Measurements from ENCODE around the gene CTTN. TPM values are rescaled to one million over a fixed set of nuclear protein-coding genes. Genes with fewer than 3 reads are reported as not detected.

Gene CTTN
- total and polyA plus RNA-seq, 9 of the 15 experiments (the other 6 are each of a cell fraction or from before 2014, with no cell fraction given): 9.9 to 158 (median 99.7) TPM

DNA sequence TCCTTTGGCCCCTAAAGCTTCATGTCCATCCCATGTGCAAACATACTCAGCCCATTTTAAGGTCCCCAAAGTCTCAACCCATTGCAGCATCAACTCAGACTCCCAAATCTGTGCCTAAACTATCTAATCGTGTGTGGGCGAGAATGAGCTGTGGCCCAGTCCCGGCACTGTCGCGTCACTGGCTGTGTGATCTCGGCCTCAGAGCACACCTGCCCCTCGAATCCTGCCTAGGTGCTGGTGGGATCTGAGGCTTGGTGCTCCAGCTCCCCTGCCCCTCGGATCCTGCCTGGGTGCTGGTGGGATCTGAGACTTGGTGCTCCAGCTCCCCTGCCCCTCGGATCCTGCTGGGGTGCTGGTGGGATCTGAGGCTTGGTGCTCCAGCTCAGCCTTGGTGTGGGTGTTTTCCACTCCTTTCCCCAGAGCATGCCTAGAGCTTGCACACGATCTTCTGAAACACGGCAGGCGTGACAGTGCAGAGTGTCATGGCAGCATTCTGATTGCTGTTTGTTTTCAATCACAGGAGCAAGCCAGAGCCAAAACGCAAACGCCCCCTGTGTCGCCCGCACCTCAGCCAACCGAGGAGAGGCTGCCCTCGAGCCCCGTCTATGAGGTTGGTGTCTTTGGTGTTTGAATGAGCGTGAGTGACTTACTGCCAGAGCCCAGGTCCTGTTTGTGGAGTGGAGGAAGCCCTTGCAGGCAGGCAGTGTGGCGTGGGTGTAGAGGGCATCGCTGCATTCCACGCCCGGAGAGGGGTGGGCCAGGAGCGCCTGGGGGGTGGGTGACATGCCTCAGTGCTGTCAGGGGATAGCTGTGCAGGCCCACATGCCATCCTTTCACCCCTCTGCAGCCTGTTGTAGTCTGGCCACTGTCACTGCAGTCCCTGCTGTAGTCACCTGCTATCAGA lies 32.6 kb downstream of the CTTN start:
- Histone ChIP-seq H3K9ac (ENCODE audit: insufficient read depth in 1 of 2, low read depth in 2 of 2, low read length in 2 of 2) (no peak overlapping the region; a peak in 1 of 4 replicates), H3K4me3 (no peak overlapping the region), H3K27me3 (ENCODE audit: control insufficient read depth in 2 of 2, insufficient read depth in 2 of 2, low read length in 2 of 2) (no peaks in the 10 kb centered on the region), H3K9me1 (ENCODE audit: control insufficient read depth, insufficient read depth, low read length) (no peaks in the 10 kb centered on the region), H3K9me3 (replicated peaks; ENCODE audit: control insufficient read depth, insufficient read depth, low read depth, low read length) (no peaks in the 10 kb centered on the region), H3K4me2 (ENCODE audit: insufficient read depth, low read length) (no peak overlapping the region), H3K27ac (ENCODE audit: extremely low read depth, low read depth, low read length) (no peak overlapping the region), H4K20me1 (replicated peaks; ENCODE audit: control insufficient read depth, insufficient read depth, low read length) (no peaks in the 10 kb centered on the region), H2AFZ (ENCODE audit: low read depth, low read length) (no peak overlapping the region), H3K79me2 (ENCODE audit: control insufficient read depth, insufficient read depth, low read length) (no peaks in the 10 kb centered on the region), H3K4me1 (replicated peaks in 1 of 2; ENCODE audit: control insufficient read depth in 2 of 2, insufficient read depth in 2 of 2, low read length in 2 of 2) (peaks cover 0 to 10% of the 10 kb centered on the region in 2 experiments; a peak in 1 of 5 replicates), H3K36me3 (ENCODE audit: control insufficient read depth, insufficient read depth, low read length) (peaks cover 86% of the 10 kb centered on the region; the same call in 2 of the 3 replicates)
- CTCF ChIA-PET (ENCODE audit: low intra/inter-chr PET ratio): interaction anchor here (0.6 kb wide), 1 partner anchor 691 kb away, joined by 3 read pairs; no protein-coding TSS in a partner anchor
- in situ Hi-C loops (cut with MboI) (no loop called here), intact Hi-C loops (cut with micrococcal nuclease) (no loop called here)
- TF ChIP-seq ZSCAN29 (IDR thresholded peaks at IDR 0.05): no peak
- peak; percentile 32; the same call in 1 of the 2 replicates for TF ChIP-seq POLR2G (IDR thresholded peaks at IDR 0.05; ENCODE audit: low read depth, low read length)
- POLR2A ChIA-PET: interaction anchor here (0.6 to 2.6 kb wide), 2 partner anchors 12 to 203 kb away, joined by 3 to 14 read pairs; no protein-coding TSS in a partner anchor
- BruUV-seq (replicated peaks): no TSS peak
- over 99% methylated on average over 15 of the region's 25 CpGs for WGBS (ENCODE audit: insufficient coverage, low coverage, missing lambda C conversion rate)
- FAIRE-seq (no peak), DNase-seq (ENCODE audit: extremely low read depth in 1 of 4, low spot score in 3 of 4) (no peak), ATAC-seq (no peak)

DNA sequence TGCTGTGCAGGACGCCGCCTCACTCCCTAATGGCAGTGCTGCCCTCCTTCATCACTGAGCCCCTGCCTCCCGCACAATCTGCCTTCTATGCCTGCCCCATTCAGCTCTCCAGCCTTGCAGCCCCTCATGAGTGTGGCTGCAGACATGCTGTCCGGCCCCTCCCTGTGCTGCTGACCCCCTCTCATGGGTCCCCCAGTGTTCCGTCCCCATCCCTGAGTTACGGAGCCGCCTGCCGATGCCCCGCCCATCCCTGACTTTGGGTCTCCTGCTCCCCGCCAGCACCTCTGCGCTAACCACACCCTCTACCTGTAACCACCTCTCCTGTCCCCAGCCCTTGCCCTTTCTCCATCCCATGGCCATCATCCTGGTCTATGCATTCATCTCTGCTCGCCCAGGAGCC lies 33.3 kb downstream of the CTTN start:
- peaks cover 93% of the 10 kb centered on the region; the same call in 2 of the 3 replicates for H3K36me3 ChIP-seq (ENCODE audit: control insufficient read depth, insufficient read depth, low read length)
- FAIRE-seq: no peak
- H3K9ac ChIP-seq (ENCODE audit: insufficient read depth in 1 of 2, low read depth in 2 of 2, low read length in 2 of 2): no peak overlapping the region
- no peak overlapping the region for H3K4me2 ChIP-seq (ENCODE audit: insufficient read depth, low read length)
- intact Hi-C loops (cut with micrococcal nuclease): no loop called here
- DNase-seq (ENCODE audit: extremely low read depth in 1 of 4, low spot score in 3 of 4): no peak
- H3K27me3 ChIP-seq (ENCODE audit: control insufficient read depth in 2 of 2, insufficient read depth in 2 of 2, low read length in 2 of 2): no peaks in the 10 kb centered on the region
- H3K79me2 ChIP-seq (ENCODE audit: control insufficient read depth, insufficient read depth, low read length): no peaks in the 10 kb centered on the region
- 97% methylated on average over 7 of the region's 12 CpGs for WGBS (ENCODE audit: insufficient coverage, low coverage, missing lambda C conversion rate)
- peaks cover 0 to 10% of the 10 kb centered on the region in 2 experiments; a peak in 1 of 5 replicates for H3K4me1 ChIP-seq (replicated peaks in 1 of 2; ENCODE audit: control insufficient read depth in 2 of 2, insufficient read depth in 2 of 2, low read length in 2 of 2)
- CTCF ChIA-PET (ENCODE audit: low intra/inter-chr PET ratio): interaction anchor here (0.6 kb wide), 1 partner anchor 692 kb away, joined by 3 read pairs; no protein-coding TSS in a partner anchor
- no peak overlapping the region for H3K27ac ChIP-seq (ENCODE audit: extremely low read depth, low read depth, low read length)
- no peaks in the 10 kb centered on the region for H4K20me1 ChIP-seq (replicated peaks; ENCODE audit: control insufficient read depth, insufficient read depth, low read length)
- H3K4me3 ChIP-seq: no peak overlapping the region
- H3K9me3 ChIP-seq (replicated peaks; ENCODE audit: control insufficient read depth, insufficient read depth, low read depth, low read length): no peaks in the 10 kb centered on the region
- POLR2A ChIA-PET: interaction anchor here (0.6 to 0.8 kb wide), 2 partner anchors 9 to 11 kb away, joined by 3 read pairs; no protein-coding TSS in a partner anchor
- ATAC-seq: no peak
- no TSS peak for BruUV-seq (replicated peaks)
- no peak overlapping the region for H2AFZ ChIP-seq (ENCODE audit: low read depth, low read length)
- no peaks in the 10 kb centered on the region for H3K9me1 ChIP-seq (ENCODE audit: control insufficient read depth, insufficient read depth, low read length)
- in situ Hi-C loops (cut with MboI): no loop called here
- TF ChIP-seq GTF2F1 (IDR thresholded peaks at IDR 0.05; ENCODE audit: low read depth, low read length) (no peak), NCOA1 (IDR thresholded peaks at IDR 0.05; ENCODE audit: low read depth) (no peak), TEAD1 (CRISPR knock-in tag; IDR thresholded peaks at IDR 0.05) (no peak), MAFG (tag; conservative IDR thresholded peaks at IDR 0.05) (no peak)
- TF ChIP-seq, protein P1, sequence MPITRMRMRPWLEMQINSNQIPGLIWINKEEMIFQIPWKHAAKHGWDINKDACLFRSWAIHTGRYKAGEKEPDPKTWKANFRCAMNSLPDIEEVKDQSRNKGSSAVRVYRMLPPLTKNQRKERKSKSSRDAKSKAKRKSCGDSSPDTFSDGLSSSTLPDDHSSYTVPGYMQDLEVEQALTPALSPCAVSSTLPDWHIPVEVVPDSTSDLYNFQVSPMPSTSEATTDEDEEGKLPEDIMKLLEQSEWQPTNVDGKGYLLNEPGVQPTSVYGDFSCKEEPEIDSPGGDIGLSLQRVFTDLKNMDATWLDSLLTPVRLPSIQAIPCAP (CRISPR knock-in tag; IDR thresholded peaks at IDR 0.05; ENCODE audit: borderline replicate concordance): no peak
- TF ChIP-seq, protein P2, sequence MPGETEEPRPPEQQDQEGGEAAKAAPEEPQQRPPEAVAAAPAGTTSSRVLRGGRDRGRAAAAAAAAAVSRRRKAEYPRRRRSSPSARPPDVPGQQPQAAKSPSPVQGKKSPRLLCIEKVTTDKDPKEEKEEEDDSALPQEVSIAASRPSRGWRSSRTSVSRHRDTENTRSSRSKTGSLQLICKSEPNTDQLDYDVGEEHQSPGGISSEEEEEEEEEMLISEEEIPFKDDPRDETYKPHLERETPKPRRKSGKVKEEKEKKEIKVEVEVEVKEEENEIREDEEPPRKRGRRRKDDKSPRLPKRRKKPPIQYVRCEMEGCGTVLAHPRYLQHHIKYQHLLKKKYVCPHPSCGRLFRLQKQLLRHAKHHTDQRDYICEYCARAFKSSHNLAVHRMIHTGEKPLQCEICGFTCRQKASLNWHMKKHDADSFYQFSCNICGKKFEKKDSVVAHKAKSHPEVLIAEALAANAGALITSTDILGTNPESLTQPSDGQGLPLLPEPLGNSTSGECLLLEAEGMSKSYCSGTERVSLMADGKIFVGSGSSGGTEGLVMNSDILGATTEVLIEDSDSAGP (CRISPR knock-in tag; IDR thresholded peaks at IDR 0.05): no peak

Measured in K562 (cell line).